Measurements from ENCODE around the gene NTN5. TPM values are rescaled to one million over a fixed set of nuclear protein-coding genes. Genes with fewer than 3 reads are reported as not detected.

Gene NTN5
- total and polyA plus RNA-seq, 9 of the 15 experiments (the other 6 are each of a cell fraction or from before 2014, with no cell fraction given): not detected

DNA sequence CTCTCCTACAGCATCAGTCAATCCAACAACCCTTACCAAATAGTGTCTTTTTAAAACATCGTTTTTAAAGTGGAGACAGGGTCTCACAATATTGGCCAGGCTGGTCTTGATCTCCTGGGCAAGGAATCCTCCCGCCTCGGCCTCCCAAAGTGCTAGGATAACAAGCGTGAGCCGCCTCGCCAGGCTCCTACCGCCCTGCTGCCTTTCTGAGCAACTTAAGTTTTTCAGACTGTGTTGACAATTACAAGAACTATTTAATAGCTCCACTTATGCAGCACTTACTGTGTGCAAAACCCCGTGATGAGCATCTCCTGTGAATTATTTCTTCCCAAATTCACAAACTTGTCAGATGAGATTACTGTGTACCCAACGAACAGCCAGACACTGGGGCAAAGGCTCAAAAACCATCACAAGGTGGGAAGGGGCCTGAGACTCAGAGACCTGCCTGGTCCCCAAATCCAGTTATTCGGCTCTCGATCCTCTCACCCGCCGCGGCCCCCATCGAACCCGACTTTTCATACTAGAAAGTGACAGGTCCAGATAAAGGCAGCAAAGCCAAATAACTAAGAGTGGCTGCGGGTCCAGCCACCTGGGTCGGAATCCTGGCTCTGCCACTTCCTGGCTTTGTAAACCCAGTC is 54.4 kb downstream of the NTN5 start (continued):
- no peak for TF ChIP-seq SMC3 (conservative IDR thresholded peaks at IDR 0.05; ENCODE audit: insufficient read depth, low read depth, low read length)
- TF ChIP-seq, protein P1, sequence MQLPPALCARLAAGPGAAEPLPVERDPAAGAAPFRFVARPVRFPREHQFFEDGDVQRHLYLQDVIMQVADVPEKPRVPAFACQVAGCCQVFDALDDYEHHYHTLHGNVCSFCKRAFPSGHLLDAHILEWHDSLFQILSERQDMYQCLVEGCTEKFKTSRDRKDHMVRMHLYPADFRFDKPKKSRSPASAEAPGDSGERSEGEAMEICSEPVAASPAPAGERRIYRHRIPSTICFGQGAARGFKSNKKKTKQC (CRISPR knock-in tag; IDR thresholded peaks at IDR 0.05): no peak
- no peak for TF ChIP-seq NEUROD1 (IDR thresholded peaks at IDR 0.05; ENCODE audit: borderline replicate concordance, low read depth, low read length, partially characterized antibody)
- no peak for TF ChIP-seq ZNF224 (CRISPR knock-in tag; IDR thresholded peaks at IDR 0.05)
- no peak for TF ChIP-seq HBP1 (CRISPR knock-in tag; IDR thresholded peaks at IDR 0.05)
- no peak for TF ChIP-seq HCFC1 (IDR thresholded peaks at IDR 0.05; ENCODE audit: low read depth, low read length)
- TF ChIP-seq, protein P2, sequence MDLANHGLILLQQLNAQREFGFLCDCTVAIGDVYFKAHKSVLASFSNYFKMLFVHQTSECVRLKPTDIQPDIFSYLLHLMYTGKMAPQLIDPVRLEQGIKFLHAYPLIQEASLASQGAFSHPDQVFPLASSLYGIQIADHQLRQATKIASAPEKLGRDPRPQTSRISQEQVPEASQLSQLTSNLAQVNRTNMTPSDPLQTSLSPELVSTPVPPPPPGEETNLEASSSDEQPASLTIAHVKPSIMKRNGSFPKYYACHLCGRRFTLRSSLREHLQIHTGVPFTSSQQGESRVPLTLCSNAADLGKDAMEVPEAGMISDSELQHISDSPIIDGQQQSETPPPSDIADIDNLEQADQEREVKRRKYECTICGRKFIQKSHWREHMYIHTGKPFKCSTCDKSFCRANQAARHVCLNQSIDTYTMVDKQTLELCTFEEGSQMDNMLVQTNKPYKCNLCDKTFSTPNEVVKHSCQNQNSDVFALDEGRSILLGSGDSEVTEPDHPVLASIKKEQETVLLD (IDR thresholded peaks at IDR 0.05): no peak
- TF ChIP-seq YY1 (IDR thresholded peaks at IDR 0.05; ENCODE audit: borderline replicate concordance in 1 of 3, control insufficient read depth in 1 of 3, extremely low read depth in 1 of 3, insufficient read depth in 3 of 3, insufficient read length in 1 of 3, insufficient replicate concordance in 2 of 3, low read depth in 1 of 3, low read length in 2 of 3): no peak
- TF ChIP-seq TAF1 (IDR thresholded peaks at IDR 0.05; ENCODE audit: control insufficient read depth, extremely low read depth, insufficient read depth, low read length, severe bottlenecking): no peak
- TF ChIP-seq FOXP4 (CRISPR knock-in tag; IDR thresholded peaks at IDR 0.05; ENCODE audit: borderline replicate concordance): no peak
- no peak for TF ChIP-seq NR3C1 (CRISPR knock-in tag; IDR thresholded peaks at IDR 0.05)
- TF ChIP-seq CXXC5 (CRISPR knock-in tag; IDR thresholded peaks at IDR 0.05): no peak
- TF ChIP-seq ESRRA (IDR thresholded peaks at IDR 0.05; ENCODE audit: borderline replicate concordance, low read depth): no peak
- peak; percentile 56 for TF ChIP-seq ZNF121 (CRISPR knock-in tag; conservative IDR thresholded peaks at IDR 0.05)
- TF ChIP-seq RBBP5 (IDR thresholded peaks at IDR 0.05; ENCODE audit: borderline replicate concordance, insufficient read depth, low read length, poor library complexity, severe bottlenecking): no peak
- peak; percentile 71; the same call in 1 of the 2 replicates for TF ChIP-seq BRD4 (IDR thresholded peaks at IDR 0.05)
- TF ChIP-seq, protein P3, sequence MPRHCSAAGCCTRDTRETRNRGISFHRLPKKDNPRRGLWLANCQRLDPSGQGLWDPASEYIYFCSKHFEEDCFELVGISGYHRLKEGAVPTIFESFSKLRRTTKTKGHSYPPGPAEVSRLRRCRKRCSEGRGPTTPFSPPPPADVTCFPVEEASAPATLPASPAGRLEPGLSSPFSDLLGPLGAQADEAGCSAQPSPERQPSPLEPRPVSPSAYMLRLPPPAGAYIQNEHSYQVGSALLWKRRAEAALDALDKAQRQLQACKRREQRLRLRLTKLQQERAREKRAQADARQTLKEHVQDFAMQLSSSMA (CRISPR knock-in tag; IDR thresholded peaks at IDR 0.05): no peak
- TF ChIP-seq FOXJ3 (CRISPR knock-in tag; IDR thresholded peaks at IDR 0.05): no peak
- TF ChIP-seq NR0B1 (IDR thresholded peaks at IDR 0.05; ENCODE audit: partially characterized antibody): no peak
